NCI-H748 treated with DMSO at 0.1 percent for 48 hours (cell line): Measurements from ENCODE around the gene SCNN1G.

ENCODE experiments used
- DNase-seq: peaks from one replicate; lab custom pipeline; 2025; lab: John Stamatoyannopoulos, UW

SCNN1G gene

GRCh38 chr16:23255000-23255399 is 72.5 kb downstream of the SCNN1G start:
- no peak for DNase-seq

- DNase-seq, result no peak
Observed at GRCh38 chr16:23256440-23256839, 73.9 kb downstream of the SCNN1G start.

DNA sequence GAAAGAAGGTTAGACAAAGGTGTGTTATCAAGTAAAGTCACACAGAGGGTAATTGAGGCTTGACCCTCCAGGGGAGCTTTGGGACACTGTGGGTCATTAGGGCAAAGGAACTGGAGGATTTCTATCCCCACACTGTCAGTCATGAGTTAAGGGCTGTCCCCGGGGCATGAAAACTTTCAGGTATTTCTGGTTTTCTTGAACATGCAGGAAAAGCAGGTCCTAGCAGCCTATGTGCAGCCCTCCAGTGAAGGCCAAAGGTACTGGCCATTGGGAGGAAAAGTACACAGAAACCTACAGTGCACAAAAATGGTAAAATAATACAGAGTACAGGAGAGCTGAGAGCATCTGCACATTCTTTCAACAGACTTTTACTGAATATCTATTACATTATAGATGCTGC is 75.1 kb downstream of the SCNN1G start:
- no peak for DNase-seq

GRCh38 chr16:23258919-23259237 is 76.3 kb downstream of the SCNN1G start:
- no peak for DNase-seq
